ENCODE data around the gene STK32C.

STK32C gene

DNA sequence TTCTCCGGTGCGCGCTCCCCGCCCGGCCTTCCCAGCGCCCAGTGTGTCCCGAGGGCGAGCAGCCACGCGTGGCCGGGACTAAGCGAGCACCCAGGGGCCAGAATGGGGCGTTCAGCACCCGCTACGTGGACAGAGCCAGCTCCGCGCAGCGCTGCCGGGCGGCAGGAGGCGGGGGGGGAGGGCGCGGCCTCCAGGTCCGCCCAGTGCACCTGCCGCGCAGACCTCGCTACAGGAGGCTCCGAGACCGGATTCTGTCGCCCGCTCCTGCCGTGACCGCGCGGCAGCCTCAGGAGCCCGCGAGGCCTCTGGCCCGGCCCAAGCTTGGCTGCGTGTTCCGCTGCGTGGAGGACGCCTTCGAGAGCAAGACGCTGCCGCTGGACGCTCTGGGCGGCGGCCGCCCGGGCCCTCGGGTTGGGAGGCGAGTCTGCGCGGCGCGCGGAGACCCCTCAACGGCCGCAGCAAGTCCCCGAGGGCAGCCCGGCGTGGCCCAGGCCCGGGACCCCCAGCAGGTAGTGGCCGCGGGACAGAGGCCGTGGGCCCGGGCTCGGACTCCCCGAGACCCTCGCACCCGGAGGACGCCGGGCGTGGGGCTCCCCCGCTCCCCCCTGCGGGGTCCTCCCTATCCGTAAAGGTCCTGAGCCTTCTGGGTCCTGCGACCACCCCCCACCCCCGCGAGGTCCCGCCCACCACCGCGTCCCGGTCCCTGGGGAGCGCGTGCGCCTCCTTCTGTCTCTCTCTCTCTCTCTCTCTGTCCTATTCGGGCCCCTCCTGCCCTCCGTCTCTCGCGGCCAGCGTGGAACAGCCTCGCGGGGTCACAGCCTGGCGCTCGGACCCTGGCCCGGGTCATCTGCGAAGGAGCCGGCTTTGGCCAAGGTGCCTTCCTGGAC, 121.9 kb downstream of the STK32C start:
- DNase-seq (ENCODE audit: low read depth in 2 of 2) = no peak

DNA sequence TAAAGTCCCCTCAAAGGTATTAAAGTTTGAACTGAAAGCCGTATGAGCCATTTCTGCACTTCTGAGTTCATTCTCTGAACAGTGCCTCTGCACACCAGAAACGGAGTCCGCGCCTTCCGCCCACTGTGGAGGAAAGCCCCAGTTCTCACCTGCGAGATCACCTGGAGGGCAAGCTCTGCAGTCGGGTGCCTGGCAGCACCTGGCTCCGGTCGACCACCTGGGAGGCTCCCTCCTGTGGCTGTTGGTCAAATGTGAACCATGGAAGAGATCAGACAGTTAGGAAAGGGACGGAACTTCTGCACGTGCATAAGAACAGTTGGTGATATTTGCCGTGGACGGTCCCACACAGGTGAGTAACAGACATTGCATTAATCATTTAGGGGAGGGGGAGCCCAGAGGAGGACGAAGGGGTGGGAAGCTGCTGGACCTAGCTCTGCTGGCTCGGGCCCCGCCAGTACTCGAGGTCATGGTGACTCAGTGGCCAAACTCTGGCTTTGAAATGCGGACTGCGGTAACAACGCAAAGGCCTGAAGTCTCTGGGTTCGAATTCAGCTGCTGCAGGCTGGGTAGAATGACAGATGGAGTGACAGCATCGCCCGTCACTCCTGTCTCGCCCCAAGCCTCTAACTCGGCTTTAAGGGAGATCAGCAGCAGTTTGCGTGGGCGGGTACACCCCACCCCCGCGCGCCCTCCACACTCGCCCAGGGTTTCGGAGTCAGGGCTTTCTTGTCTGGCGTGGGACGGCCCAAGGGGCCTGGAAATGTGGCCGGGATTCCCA, 122.7 kb downstream of the STK32C start:
- no peak for DNase-seq (ENCODE audit: low read depth in 2 of 2)

DNA sequence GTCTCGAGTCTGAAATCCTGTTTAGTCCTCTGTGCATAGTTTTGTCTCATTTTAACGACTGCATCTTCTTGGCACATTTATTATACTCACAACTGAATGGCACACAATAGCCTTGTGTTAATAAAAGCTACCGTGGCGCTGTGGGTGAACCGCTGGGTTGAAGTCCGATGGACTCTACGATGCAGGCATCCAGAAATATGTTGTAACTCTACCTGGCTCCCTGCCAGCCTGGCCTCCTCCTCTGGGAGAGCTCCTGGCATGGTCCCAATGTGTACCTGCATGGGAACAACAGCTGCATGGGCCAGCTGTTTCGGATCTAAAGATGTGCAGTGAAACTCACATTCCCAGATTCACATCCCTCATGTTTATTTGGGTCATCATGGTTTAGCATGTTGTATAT, 124.7 kb downstream of the STK32C start:
- no peak for DNase-seq (ENCODE audit: low read depth in 2 of 2)

DNA sequence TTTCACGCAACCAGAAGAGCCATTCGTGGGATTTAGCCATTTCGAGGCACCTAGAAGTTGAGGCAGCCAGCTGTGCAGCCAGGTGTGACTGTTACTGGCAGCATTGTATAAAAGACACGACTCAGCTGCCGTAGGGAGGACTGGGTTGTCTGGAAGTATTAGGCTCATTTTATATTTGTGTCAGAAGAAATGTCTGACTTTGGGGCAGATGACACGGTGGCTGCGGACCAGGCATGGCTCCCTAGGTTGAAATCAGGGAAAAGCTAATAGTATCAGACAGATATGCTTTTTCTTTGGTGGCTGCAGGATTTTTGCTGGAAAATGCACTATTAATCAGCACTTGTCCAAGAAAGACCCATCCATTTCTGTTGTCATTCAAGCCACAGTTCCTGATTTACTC, 125.2 kb downstream of the STK32C start:
- DNase-seq (ENCODE audit: low read depth in 2 of 2) = no peak

DNA sequence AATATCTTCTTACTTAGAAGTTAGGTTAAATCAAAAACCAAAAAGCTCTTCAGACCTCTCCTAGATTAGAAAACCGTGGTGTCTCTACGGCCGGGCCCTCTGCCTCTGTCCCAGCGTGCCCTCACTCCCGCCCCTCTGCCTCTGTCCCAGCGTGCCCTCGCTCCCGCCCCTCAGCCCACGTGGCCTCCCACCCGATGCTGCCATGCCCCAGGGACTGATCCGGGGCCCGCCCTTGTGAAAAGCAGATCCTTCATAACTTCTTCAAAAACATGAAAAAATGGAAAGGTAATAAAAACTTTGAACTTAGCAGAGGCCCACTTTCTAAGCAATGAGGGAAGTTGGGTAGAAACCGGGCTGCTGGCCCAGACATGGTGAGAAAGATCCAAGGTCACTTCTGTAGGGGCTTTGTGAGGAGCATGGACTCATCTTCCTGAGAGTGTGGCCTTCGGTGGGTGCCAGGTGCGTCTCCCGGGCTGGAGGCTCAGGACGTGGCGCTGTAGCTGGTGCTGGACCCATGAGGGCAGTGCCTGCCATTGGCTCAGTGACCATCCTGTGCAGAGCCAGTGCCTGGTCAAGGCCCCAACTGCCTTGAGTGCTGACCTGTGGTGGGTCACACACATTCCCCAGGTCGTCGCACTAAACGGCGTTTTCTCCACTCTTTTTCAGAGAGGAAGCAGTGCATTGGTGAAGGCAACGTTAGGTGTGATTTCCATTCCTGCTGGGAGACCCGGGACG, 125.9 kb downstream of the STK32C start:
- DNase-seq (ENCODE audit: low read depth in 2 of 2) = no peak

DNA sequence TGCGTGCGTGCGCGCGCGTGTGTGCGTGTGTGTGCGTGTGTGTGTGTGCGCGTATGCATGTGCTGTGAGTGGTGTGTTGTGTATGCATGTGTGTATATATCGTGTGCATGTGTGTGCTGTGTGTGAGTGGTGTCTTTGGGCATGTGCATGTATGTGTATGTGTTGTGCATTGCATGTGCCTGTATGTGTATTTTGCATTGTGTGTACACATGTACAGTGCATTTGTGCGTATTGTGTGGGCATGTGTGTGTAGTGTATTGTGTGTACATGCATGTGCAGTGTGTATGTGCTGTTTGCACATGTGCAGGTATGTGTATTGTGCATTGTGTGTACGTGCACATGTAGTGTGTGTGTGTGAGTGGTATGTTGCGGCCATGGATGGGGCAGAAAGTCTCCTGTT, 127.0 kb downstream of the STK32C start:
- DNase-seq (ENCODE audit: low read depth in 2 of 2) = no peak

DNA sequence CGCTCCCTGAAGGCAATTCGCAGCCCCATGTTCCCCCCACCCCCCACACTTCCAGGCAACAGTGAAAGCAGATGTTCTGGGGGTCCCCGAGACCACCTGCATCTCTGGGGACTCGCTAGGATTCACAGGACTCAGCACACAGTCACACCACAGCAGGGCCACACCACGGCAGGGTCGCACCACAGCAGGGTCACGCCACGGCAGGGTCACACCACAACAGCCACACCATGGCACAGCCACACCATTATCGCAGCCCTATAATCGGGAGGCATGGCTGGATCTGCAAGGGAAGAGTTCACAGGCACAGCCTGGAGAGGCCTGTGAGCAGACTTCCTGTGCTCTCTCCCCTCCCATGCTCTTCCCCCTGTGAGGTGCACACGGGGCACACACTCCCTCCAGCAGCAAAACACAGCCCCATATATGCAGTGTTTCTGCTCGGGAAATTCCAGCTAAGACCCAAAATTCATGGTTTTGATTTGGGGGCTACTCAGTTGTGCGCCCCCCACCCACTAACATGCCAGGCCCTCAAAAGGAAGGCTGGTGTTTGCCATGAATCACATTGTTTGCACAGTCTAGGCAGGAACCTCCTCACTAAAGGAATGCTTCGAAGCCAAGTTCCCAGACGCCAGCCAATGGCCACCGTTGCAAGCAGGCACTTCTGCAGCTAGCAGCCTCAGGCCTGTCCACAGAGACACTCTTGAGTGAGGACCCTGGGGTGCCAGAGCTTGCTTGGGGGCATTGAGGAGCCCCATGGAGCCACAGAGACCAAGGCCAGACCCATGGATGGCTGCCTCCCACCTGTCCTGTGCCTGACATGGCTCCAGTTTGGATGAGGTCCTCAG, 128.0 kb downstream of the STK32C start:
- no peak for DNase-seq (ENCODE audit: low read depth in 2 of 2)

DNA sequence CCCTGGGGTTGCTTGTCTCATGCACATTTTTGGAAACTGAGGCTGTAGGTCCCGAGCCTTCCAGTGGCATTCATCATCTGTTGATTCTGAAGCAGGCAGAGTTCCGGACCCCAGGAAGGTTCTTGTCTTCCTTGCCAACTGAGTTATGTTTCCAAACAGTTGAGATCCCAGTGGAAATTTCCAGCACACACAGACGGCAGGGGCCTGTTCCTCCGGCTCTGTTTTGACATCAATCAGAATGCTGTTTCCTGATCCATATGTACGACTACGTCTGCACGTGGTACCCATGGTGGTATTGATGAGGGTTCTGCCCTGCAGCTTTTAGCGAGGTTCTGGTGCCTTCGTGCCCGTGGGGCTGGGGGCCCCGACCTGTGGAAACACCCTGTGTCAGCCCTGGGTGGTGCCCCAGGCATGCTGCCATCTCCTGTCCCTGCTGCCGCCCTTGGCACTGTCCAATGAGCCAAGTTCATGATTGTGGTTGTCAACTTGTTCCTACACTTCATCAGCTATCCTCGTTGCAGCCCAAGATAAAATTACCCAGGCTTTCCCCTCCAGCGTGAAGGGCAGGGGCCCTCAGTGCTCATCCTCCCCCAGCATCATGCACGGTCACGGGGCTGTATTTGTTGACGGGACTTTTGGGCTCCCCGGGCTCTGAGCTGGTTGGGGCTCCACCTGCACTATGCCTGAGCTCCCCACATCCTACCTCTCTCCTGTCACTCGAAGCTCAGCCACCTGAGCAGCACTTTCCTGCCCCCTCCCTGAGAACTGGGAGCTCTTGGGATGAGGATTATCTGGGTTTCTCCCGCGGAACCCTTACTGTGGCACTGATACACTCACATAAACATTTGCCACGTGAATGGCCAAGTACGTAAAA, 128.8 kb downstream of the STK32C start:
- no peak for DNase-seq (ENCODE audit: low read depth in 2 of 2)

DNA sequence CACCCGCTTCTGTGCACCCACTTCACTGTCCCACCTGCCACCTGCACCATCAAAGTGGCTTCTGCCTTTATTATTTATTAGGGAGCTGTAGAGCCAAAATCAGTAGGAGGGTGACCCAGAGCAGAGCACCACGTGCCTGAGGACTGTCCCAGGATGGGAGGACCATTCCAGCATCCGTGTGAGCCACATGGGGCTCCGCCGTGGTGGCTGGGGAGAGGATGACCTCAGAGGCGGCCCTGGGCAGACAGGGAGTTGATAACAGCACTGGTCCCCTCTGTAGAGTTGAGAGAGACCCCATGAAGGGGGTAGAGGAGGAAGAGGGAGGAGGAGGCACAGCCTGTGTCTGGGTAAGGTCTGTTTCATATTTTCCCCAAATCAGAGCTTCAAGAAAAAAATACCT, 129.7 kb downstream of the STK32C start:
- DNase-seq (ENCODE audit: low read depth in 2 of 2) = no peak

DNA sequence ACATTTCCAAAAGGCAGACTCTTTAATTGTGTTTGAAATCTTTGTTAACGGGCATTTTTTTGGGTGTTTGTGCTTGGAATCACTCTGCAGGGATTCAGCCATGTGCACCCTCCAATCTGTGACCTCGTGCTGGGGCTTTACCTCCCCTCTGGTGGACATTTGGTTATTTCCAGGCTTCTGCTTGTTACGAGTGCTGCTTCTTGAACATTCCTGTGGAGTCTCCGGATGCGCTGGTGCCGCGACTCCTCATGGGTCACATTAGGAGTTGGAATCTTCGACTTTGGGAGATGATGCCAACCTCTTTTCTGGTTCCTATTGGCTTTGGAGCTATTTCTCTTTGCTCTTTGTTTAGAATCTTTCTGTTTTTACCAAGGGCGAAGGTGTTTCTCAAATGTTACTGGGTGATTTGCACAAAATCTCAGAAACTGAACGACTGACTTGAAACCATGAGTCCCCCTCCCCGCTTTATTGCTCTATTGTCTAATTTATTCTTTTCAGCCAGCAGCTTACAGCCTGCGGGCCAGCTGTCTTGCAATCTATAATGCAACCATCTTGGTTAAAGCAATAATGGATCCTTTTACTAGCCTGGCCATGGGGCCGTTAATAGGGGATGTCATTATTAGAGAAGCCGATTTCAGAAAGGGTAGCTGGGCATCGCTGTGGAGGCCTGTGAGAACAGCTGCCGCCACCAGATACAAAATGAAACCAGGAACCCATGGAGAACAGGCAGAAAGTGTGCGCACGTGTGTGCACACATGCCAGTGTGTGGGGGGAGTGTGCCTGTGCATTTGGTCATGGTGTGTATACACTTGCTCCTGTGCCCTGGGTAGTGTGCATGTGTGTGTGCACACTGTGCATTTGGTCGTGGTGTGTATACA, 130.9 kb downstream of the STK32C start:
- DNase-seq (ENCODE audit: low read depth in 2 of 2) = no peak

DNA sequence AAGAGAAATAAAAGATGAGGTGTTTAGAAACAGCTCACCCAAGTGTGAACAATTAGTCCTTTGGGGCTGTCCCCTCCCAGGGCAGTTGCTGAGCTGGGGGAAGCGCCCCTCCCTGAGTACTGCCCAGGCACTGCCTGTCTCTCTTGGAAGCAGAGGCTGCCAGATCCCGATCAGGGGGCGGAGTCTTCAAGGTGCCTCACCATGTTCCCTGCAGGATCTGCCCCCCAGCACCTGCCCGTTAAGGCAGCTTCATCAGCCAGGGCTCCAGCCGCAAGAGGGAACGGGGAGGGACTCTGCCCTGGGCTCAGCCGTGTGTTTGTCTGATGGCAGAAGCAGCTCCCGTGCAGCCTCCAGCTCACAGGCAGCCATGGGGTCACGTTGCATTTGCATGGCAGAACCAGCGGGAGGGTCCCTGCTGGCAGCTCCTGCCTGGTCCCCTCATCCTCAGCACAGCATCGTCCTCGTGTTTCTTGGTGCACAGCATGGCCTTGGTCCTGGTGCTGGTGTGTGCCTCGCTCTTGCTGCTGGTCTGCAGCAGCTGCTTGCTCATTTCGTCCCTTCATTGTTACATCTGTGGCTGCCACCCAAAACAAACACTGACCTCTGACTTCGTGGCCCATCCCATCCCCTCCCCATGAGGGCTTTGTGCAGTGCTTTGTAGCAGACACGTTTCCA, 131.7 kb downstream of the STK32C start:
- DNase-seq (ENCODE audit: low read depth in 2 of 2) = no peak

DNA sequence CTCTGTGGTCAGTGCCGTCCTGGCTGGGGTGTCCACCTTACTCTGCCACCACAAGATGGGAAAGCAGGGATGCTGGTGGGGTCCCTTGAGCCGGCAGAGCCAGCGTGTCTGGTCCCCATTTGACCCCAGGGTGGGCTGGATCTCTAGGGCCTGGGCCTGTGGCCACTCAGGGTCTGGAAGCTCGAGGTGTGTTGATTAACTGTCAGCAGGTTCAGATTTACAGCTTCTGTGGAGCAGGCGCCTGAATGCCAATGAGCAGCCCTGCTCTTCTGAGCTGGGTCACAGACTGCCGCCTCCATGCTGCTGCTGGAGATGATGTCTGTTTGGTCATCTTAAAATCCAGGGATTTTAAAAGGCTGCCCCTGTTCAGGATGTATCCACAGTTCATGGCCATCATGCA, 132.3 kb downstream of the STK32C start:
- DNase-seq (ENCODE audit: low read depth in 2 of 2) = no peak

DNA sequence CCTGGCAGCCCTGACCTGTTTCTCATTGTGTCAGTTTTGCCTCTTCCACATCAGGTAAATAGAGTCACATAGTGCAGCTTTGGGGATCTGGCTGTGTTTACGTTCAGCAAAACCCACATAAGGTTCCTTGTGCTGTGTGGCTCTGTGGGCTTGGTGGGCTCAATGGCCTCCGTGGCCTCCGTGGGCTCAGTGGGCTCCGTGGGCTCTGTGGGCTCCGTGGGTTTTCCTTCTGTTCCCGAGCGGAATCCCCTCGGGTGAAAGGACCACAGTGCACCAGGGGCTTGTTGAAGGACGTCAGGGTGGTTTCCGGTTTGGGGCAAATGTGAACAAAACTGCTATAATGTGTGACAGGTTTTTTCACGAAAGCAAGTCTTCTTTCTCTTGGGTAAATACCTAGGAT, 133.5 kb downstream of the STK32C start:
- DNase-seq (ENCODE audit: low read depth in 2 of 2) = no peak

DNA sequence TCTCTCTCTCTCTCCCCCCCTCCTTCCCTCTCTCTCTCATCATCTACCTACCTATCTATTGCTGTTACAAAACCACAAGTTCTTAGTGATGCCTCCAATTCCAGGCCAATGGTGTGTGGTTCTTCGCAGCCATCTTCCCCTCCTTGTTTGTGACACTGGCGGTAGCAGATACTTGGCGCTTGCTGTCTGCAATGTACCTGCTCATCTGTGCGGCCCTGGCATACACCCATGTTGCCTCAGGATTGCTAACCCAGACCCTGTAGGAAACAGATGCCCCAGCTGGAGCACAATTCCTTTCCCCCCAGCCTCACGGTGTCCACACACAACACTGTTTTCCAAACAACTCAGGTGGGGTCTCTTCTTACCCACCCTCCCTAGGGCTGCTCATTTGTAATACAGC, 134.6 kb downstream of the STK32C start:
- DNase-seq (ENCODE audit: low read depth in 2 of 2) = no peak

DNA sequence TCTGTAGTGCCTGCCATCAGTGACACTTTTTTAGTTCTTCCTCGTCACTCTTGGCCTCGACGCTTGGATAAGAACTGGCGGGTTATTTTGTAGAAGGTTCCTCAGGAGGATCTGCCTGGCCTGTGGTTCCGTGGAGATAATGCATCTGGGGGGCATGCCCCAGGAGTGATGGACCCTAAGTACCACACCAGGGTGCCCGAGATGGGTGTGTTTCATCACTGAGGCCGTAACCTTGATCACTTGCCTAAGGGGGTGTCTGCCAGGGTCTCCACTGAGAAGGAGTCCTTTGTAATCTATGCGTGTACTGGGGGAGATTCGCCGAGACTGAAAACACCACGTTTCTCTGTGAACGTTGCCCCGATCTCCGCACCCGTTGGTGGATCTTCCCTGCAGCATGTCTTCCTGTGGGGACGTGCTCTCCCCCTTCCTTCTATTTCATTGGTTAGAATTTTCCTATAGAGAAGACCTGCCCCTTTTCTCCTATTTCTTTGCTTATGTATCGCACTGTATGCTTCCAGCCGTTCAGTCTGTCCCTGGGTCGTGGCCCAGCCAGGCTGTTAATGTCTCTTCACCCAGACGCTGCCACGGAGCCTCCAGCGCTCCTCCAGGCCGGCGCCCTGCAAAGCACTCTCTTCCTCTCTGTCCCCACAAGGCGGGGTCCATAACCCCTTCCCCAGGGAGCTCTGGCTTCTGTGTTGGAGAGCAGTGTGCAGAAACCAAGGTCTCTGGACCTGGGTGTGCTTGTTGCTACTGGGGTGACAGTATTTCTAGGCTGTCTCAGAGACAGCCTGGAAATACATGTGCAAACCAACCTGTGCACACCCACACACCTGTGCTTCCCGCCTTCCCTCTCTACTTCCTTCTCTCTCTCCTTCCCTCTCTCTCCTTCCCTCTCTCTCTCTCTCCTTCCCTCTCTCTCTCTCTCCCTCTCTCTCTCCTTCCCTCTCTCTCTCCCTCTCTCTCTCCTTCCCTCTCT, 135.4 kb downstream of the STK32C start:
- DNase-seq (ENCODE audit: low read depth in 2 of 2) = no peak

DNA sequence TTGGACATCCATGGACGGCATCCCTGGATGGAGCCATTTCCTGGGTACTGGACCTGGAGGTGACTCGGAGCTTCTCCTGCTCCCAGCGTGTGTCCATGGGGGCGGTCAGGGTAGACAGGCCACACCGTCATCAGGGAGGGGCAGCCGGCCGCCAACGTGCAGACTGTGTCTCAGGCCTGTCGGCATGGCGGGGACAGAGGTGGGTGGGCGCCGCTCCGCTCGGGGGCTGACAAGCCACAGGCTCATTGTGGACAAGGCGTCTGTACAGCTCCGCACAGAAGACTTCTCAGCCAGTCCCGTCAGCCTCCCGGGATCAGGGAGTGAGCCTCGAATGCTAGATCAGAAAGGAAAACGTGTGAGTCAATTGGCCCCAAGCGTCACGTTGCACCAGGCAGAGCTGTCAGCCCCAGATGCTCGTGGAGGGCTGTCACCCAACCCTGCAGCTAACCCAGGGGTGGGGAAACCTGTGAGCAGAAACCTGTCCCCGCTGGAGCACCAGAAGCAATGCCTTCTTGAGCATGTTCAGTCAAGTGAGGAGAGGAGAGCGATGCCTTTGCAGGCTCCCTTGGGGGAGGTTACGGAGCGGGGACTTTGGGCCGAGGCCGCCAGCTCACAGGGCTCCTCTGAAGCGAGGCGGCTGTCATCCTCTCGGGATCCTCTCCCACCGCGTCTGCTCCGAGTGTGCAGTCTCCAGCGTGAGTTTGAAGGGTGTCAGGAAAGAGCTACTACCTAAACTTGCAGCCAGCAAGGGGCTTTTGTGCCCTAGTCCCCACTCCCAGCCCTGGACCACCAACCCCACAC, 137.0 kb downstream of the STK32C start:
- DNase-seq (ENCODE audit: low read depth in 2 of 2) = no peak
